ENCODE data around the gene BRINP1. TPM values are rescaled to one million over a fixed set of nuclear protein-coding genes. Genes with fewer than 3 reads are reported as not detected.
A peak's percentile ranks its signal among the peaks of the same experiment; 100 is the strongest.

The BRINP1 gene
- total and polyA plus RNA-seq, 8 donors, result 0.04 to 0.19 (median 0.08) TPM; not detected in 3

GRCh38 chr9:119370816-119371215, 1.6 kb upstream of the BRINP1 start:
- 3 to 5% methylated on average over 8 of the region's 8 CpGs for WGBS, 2 donors
- no peaks in the 10 kb centered on the region for H3K4me1 ChIP-seq
- no peak overlapping the region for H3K4me3 ChIP-seq
- no peak for FAIRE-seq
- peak; percentile 13 to 60 (median 34) for DNase-seq
- peak in 2 of 4 donors; percentile 44 to 79 for ATAC-seq
- no peak overlapping the region for H3K27ac ChIP-seq
- H3K36me3 ChIP-seq, result no peaks in the 10 kb centered on the region
- intact Hi-C loops (cut with DNase I), result no loop called here
- TF ChIP-seq CTCF (IDR thresholded peaks at IDR 0.05), result no peak
- H3K9me3 ChIP-seq, result no peaks in the 10 kb centered on the region
- H3K27me3 ChIP-seq, result peaks cover 0 to 17% (median 9%) of the 10 kb centered on the region in 4 donors

- H3K4me1 ChIP-seq, result no peaks in the 10 kb centered on the region
- ATAC-seq, result peak in 1 of 4 donors; percentile 12
- FAIRE-seq, result no peak
- WGBS, 2 donors, result 4 to 5% methylated on average over 32 of the region's 32 CpGs
- peak overlapping the region in 2 of 4 donors; percentile 22 to 43 for H3K4me3 ChIP-seq
- peaks cover 0 to 21% (median 9%) of the 10 kb centered on the region in 4 donors for H3K27me3 ChIP-seq
- no peak for TF ChIP-seq CTCF (IDR thresholded peaks at IDR 0.05)
- H3K36me3 ChIP-seq, result no peaks in the 10 kb centered on the region
- H3K9me3 ChIP-seq, result no peaks in the 10 kb centered on the region
- no peak overlapping the region for H3K27ac ChIP-seq
- intact Hi-C loops (cut with DNase I), result no loop called here
- no peak for DNase-seq
These were observed 588 bp upstream of the BRINP1 start for GRCh38 chr9:119369680-119370366.

- H3K27me3 ChIP-seq, result peaks cover 0 to 18% (median 9%) of the 10 kb centered on the region in 4 donors
- ATAC-seq, result no peak
These were observed 1.1 kb downstream of the BRINP1 start for GRCh38 chr9:119368179-119368578.

GRCh38 chr9:119367683-119368075, 1.6 kb downstream of the BRINP1 start:
- no peaks in the 10 kb centered on the region for H3K4me1 ChIP-seq
- DNase-seq (no peak), FAIRE-seq (no peak), ATAC-seq (no peak)
- peaks cover 0 to 18% (median 9%) of the 10 kb centered on the region in 4 donors for H3K27me3 ChIP-seq
- H3K27ac ChIP-seq, result no peak overlapping the region
- no peak for TF ChIP-seq CTCF (IDR thresholded peaks at IDR 0.05)
- no peak overlapping the region for H3K4me3 ChIP-seq
- intact Hi-C loops (cut with DNase I), result no loop called here
- H3K9me3 ChIP-seq, result no peaks in the 10 kb centered on the region
- 9 to 17% methylated on average over 7 of the region's 7 CpGs for WGBS, 2 donors
- no peaks in the 10 kb centered on the region for H3K36me3 ChIP-seq

More at GRCh38 chr9:119368179-119368578, 1.1 kb downstream of the BRINP1 start:
- Histone ChIP-seq H3K27ac (no peak overlapping the region), H3K9me3 (no peaks in the 10 kb centered on the region), H3K4me3 (no peak overlapping the region), H3K36me3 (no peaks in the 10 kb centered on the region), H3K4me1 (no peaks in the 10 kb centered on the region)
- TF ChIP-seq CTCF (IDR thresholded peaks at IDR 0.05), result no peak
- 3 to 4% methylated on average over 10 of the region's 10 CpGs for WGBS, 2 donors
- DNase-seq, result no peak
- intact Hi-C loops (cut with DNase I), result no loop called here
- no peak for FAIRE-seq
